ENCODE data around the gene SUZ12.
"Not testable (repeated sequence)": the region's sequence is repeated elsewhere in the genome, so short reads cannot be mapped to it uniquely, and the experiment has no call there.

Gene SUZ12

GRCh38 chr17:31942396-31942795, 5.6 kb downstream of the SUZ12 start:
- not testable (repeated sequence) for DNase-seq (ENCODE audit: low read depth in 2 of 2, low spot score in 1 of 2)

- not testable (repeated sequence) for DNase-seq (ENCODE audit: low read depth in 2 of 2, low spot score in 1 of 2)
These were observed 15.1 kb downstream of the SUZ12 start for GRCh38 chr17:31951953-31952352.

- DNase-seq (ENCODE audit: low read depth in 2 of 2, low spot score in 1 of 2): not testable (repeated sequence)
These were observed 27.3 kb downstream of the SUZ12 start for GRCh38 chr17:31964131-31964530.

GRCh38 chr17:31967648-31968047, 30.8 kb downstream of the SUZ12 start:
- no peak for DNase-seq (ENCODE audit: low read depth in 2 of 2, low spot score in 1 of 2)

GRCh38 chr17:31970416-31970815, 33.6 kb downstream of the SUZ12 start:
- not testable (repeated sequence) for DNase-seq (ENCODE audit: low read depth in 2 of 2, low spot score in 1 of 2)

- not testable (repeated sequence) for DNase-seq (ENCODE audit: low read depth in 2 of 2, low spot score in 1 of 2)
These were observed 37.7 kb downstream of the SUZ12 start for GRCh38 chr17:31974269-31975071.

- DNase-seq (ENCODE audit: low read depth in 2 of 2, low spot score in 1 of 2): not testable (repeated sequence)
These were observed 38.6 kb downstream of the SUZ12 start for GRCh38 chr17:31975391-31975790.

GRCh38 chr17:31991821-31992220, 55.0 kb downstream of the SUZ12 start:
- not testable (repeated sequence) for DNase-seq (ENCODE audit: low read depth in 2 of 2, low spot score in 1 of 2)

GRCh38 chr17:31997005-31997404, 60.2 kb downstream of the SUZ12 start:
- no peak for DNase-seq (ENCODE audit: low read depth in 2 of 2, low spot score in 1 of 2)

- peak; percentile 70 to 77 for DNase-seq (ENCODE audit: low read depth in 2 of 2, low spot score in 1 of 2)
These were observed 70.2 kb downstream of the SUZ12 start, which contains the start of gene LRRC37B for GRCh38 chr17:32006957-32007462. LRRC37B (plus strand) TSS chr17:32007383; CDS start chr17:32021393, 14,010 bp downstream.

- DNase-seq (ENCODE audit: low read depth in 2 of 2, low spot score in 1 of 2): peak in 1 of 2 donors; percentile 11
These were observed 70.9 kb downstream of the SUZ12 start for GRCh38 chr17:32007463-32008298.

GRCh38 chr17:32009262-32009542, 72.4 kb downstream of the SUZ12 start:
- no peak for DNase-seq (ENCODE audit: low read depth in 2 of 2, low spot score in 1 of 2)

GRCh38 chr17:32010114-32010513, 73.3 kb downstream of the SUZ12 start:
- no peak for DNase-seq (ENCODE audit: low read depth in 2 of 2, low spot score in 1 of 2)

GRCh38 chr17:32015245-32016013, 78.6 kb downstream of the SUZ12 start:
- no peak for DNase-seq (ENCODE audit: low read depth in 2 of 2, low spot score in 1 of 2)

- no peak for DNase-seq (ENCODE audit: low read depth in 2 of 2, low spot score in 1 of 2)
These were observed 79.4 kb downstream of the SUZ12 start for GRCh38 chr17:32016231-32016630.

- DNase-seq (ENCODE audit: low read depth in 2 of 2, low spot score in 1 of 2): no peak
These were observed 82.4 kb downstream of the SUZ12 start for GRCh38 chr17:32019228-32019627.

GRCh38 chr17:32020943-32021614, 84.3 kb downstream of the SUZ12 start:
- DNase-seq (ENCODE audit: low read depth in 2 of 2, low spot score in 1 of 2): no peak

GRCh38 chr17:32021615-32021955, 84.8 kb downstream of the SUZ12 start:
- no peak for DNase-seq (ENCODE audit: low read depth in 2 of 2, low spot score in 1 of 2)

GRCh38 chr17:32022554-32022953, 85.7 kb downstream of the SUZ12 start:
- not testable (repeated sequence) for DNase-seq (ENCODE audit: low read depth in 2 of 2, low spot score in 1 of 2)

- not testable (repeated sequence) for DNase-seq (ENCODE audit: low read depth in 2 of 2, low spot score in 1 of 2)
These were observed 90.5 kb downstream of the SUZ12 start for GRCh38 chr17:32027271-32027670.

- no peak for DNase-seq (ENCODE audit: low read depth in 2 of 2, low spot score in 1 of 2)
These were observed 96.4 kb downstream of the SUZ12 start for GRCh38 chr17:32033223-32033622.

Data from stimulated activated CD8-positive, alpha-beta memory T cell treated with anti-CD3 and anti-CD28 coated beads, Interleukin-4, amount 100 ng/mL, for 1 hour (primary cell).